GM12874 (cell line): ENCODE data around the gene COL9A2.

Experiments used
- CTCF ChIP-seq: IDR thresholded peaks from 2 replicates; pipeline ENCODE4 v1.5.1; 2011; ENCODE audit warnings: low read depth, mild to moderate bottlenecking, control low read depth, low read length, moderate library complexity; ENCODE audit not compliant: insufficient read depth

Gene COL9A2

GRCh38 chr1:40300651-40301050 is 16.4 kb downstream of the COL9A2 start:
- no peak for TF ChIP-seq CTCF

GRCh38 chr1:40300249-40300567 is 16.9 kb downstream of the COL9A2 start:
- no peak for TF ChIP-seq CTCF

DNA sequence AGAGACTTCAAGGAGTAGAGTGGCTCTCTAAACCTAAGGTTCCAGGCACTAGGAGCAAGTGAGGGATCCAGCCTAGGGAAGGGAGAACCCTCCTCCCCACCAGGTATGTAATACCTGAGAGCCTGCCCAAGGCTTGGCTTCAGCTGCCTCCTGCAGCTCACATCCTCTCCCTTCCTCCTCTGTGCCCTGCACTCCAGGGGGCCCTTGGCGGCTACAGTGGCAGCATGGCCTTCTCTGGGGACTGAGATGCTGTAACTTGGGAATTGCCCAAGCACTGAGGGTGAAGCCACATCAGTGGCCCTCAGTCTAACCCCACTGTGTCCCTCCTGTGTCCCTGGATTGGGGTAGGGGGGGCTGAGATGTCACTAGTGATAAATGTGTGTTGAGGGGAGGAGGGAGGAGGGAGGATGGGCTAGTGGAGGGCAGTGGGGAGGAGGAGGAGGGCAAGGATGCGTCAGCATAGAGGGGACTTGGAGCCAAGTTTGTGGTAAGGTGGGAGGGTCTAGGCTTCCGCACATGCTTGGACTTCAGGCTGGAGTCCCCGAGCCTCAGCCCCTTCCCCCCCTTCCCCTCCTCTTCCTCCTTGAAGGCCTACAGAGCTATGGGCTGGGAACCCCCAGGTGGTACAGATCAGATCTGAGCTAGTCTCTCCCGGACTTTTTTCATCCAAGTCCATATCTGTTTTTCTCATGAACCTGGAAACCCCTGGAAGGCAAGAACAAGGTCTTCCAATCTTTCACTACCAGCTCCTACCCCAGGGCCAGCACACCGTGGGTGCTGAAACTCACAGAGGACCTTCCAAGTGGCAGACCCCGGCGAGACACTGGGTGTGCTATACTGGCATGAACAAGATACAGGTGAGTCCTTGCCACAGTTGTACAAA is 17.5 kb downstream of the COL9A2 start:
- TF ChIP-seq CTCF = no peak

- TF ChIP-seq CTCF = no peak
Observed at GRCh38 chr1:40291293-40291692, 25.8 kb downstream of the COL9A2 start.

GRCh38 chr1:40281853-40282252 is 35.2 kb downstream of the COL9A2 start:
- no peak for TF ChIP-seq CTCF

DNA sequence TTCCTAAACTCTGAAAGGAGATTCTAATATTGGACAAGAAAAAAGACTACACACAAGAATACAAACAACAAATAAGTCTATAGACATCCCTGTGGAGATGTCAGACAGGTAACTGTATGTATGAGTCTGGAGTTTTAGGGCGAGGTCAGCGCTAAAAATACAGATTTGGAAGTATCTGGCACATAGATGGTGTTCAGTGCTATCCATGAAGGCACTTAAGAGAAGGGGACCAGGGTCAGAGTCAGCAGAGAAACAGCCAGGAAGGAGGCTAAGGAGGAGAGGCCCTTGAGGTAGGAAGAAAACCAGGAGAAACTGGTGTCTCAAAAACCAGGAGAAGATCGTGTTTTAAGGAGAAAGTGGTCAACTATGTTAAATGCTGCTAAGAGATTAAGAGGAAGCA is 41.0 kb downstream of the COL9A2 start:
- TF ChIP-seq CTCF = no peak

DNA sequence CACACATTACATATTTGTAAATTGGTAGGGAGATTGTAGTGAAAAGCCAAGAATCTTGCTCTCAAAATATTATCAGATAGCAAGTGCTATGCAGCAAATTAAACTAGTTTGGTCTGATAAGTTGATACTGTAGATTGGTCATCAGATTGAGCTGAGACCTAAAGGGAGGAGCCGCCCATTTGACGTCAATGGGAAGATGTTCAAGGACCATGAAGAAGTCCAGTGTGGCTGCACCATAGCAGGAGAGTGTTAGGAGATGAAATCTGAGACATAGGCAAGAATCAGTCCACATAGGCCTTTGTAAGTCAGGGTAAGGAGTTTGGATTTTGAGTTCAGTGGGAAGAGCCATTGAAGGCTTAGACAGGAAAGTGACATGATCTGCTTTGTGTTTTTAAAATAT is 42.8 kb downstream of the COL9A2 start:
- TF ChIP-seq CTCF = no peak
